ENCODE data around the gene ACTN2. TPM values are rescaled to one million over a fixed set of nuclear protein-coding genes. Genes with fewer than 3 reads are reported as not detected.

The ACTN2 gene
- total RNA-seq, 2 donors from 2014 or later: 0.79 to 2.2 TPM

- H3K4me1 Mint-ChIP-seq: peaks cover 18% of the 10 kb centered on the region
- H3K27me3 ChIP-seq (ENCODE audit: control insufficient read depth, insufficient read depth, low read length, poor library complexity, severe bottlenecking): peaks cover 23% of the 10 kb centered on the region
- no peaks in the 10 kb centered on the region for H3K9me3 Mint-ChIP-seq
- H3K36me3 Mint-ChIP-seq (ENCODE audit: low read depth): no peaks in the 10 kb centered on the region
- peaks cover 28% of the 10 kb centered on the region for H3K27me3 Mint-ChIP-seq (ENCODE audit: insufficient read depth)
- H3K27ac ChIP-seq (ENCODE audit: low read depth, low read length): no peak overlapping the region
- no peaks in the 10 kb centered on the region for H3K9me3 ChIP-seq (ENCODE audit: control insufficient read depth, low read length)
- no peak overlapping the region for H3K4me3 ChIP-seq (ENCODE audit: low read length)
- WGBS, 2 experiments (ENCODE audit: insufficient coverage in 1 of 2, insufficient read length in 1 of 2): 80 to 91% methylated on average over 9 to 10 of the region's 10 CpGs
- H3K27ac Mint-ChIP-seq: no peak overlapping the region
- no peak for TF ChIP-seq CTCF (conservative IDR thresholded peaks at IDR 0.05)
- H3K36me3 ChIP-seq (ENCODE audit: control insufficient read depth, insufficient read depth, low read length): no peaks in the 10 kb centered on the region
- DNase-seq: no peak
- H3K9ac ChIP-seq (ENCODE audit: extremely low read depth, low read length, poor library complexity, severe bottlenecking): no peak overlapping the region
- H3K4me1 ChIP-seq (ENCODE audit: control insufficient read depth, insufficient read depth, low read length): peaks cover 5% of the 10 kb centered on the region
- no peak overlapping the region for H3K4me3 Mint-ChIP-seq
These were observed 6.4 kb downstream of the ACTN2 start for GRCh38 chr1:236692742-236693141.

DNA sequence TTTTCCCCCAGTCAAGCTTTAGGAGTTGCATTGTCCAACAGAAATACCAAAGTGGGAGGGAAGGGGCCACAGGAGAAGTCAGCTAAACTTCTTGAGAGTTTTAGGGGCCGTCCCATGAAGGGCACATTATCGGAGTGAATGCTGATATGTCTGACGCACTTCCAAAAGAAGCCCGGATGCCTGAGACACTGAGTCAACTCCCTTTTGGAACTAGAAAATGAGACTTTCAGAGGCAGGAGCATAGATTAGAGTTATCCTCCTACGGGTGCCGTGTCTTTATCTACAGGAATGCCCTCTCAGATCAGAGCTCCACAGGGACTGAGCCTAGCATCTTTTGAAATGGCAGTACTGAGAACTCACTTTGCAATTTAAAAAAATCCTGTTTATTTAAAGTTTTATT lies 13.1 kb downstream of the ACTN2 start:
- Mint-ChIP-seq H3K9me3 (no peaks in the 10 kb centered on the region), H3K4me1 (peaks cover 1% of the 10 kb centered on the region), H3K36me3 (ENCODE audit: low read depth) (no peaks in the 10 kb centered on the region), H3K4me3 (no peak overlapping the region), H3K27me3 (ENCODE audit: insufficient read depth) (no peaks in the 10 kb centered on the region), H3K27ac (no peak overlapping the region)
- no peaks in the 10 kb centered on the region for H3K27me3 ChIP-seq (ENCODE audit: control insufficient read depth, insufficient read depth, low read length, poor library complexity, severe bottlenecking)
- 83 to 89% methylated on average over 6 of the region's 6 CpGs for WGBS, 2 experiments (ENCODE audit: insufficient coverage in 1 of 2, insufficient read length in 1 of 2)
- DNase-seq: no peak
- H3K9ac ChIP-seq (ENCODE audit: extremely low read depth, low read length, poor library complexity, severe bottlenecking): no peak overlapping the region
- H3K9me3 ChIP-seq (ENCODE audit: control insufficient read depth, low read length): no peaks in the 10 kb centered on the region
- H3K27ac ChIP-seq (ENCODE audit: low read depth, low read length): no peak overlapping the region
- no peak overlapping the region for H3K4me3 ChIP-seq (ENCODE audit: low read length)
- no peaks in the 10 kb centered on the region for H3K4me1 ChIP-seq (ENCODE audit: control insufficient read depth, insufficient read depth, low read length)
- TF ChIP-seq CTCF (conservative IDR thresholded peaks at IDR 0.05): no peak
- H3K36me3 ChIP-seq (ENCODE audit: control insufficient read depth, insufficient read depth, low read length): no peaks in the 10 kb centered on the region

DNA sequence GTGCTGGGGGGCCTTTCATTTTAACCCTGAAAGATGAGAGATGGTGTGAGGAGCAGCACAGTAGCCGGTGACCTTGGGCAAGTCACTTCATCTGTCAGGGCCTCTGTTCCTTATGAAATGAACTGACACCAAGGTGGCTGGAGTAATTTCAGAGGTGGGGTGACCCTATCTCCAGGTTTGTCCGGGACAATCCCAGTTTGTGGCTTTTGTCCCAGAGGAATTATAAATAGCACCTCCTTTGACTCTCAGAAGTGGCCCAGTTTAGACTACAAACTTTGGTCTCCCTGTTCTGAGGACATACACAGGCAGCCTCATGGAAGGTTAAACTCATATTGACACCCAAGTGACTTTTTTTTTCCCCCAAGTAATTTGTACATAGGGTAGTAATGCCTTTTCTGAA lies 14.6 kb downstream of the ACTN2 start:
- Mint-ChIP-seq H3K4me3 (no peak overlapping the region), H3K27me3 (ENCODE audit: insufficient read depth) (no peaks in the 10 kb centered on the region), H3K9me3 (no peaks in the 10 kb centered on the region), H3K36me3 (ENCODE audit: low read depth) (no peaks in the 10 kb centered on the region), H3K4me1 (peaks cover 1% of the 10 kb centered on the region), H3K27ac (no peak overlapping the region)
- H3K9me3 ChIP-seq (ENCODE audit: control insufficient read depth, low read length): no peaks in the 10 kb centered on the region
- whole genome bisulfite sequencing, 2 experiments (ENCODE audit: insufficient coverage in 1 of 2, insufficient read length in 1 of 2): 62 to 75% methylated on average over 2 of the region's 2 CpGs
- no peak overlapping the region for H3K9ac ChIP-seq (ENCODE audit: extremely low read depth, low read length, poor library complexity, severe bottlenecking)
- H3K4me3 ChIP-seq (ENCODE audit: low read length): no peak overlapping the region
- TF ChIP-seq CTCF (conservative IDR thresholded peaks at IDR 0.05): no peak
- H3K36me3 ChIP-seq (ENCODE audit: control insufficient read depth, insufficient read depth, low read length): no peaks in the 10 kb centered on the region
- DNase-seq: no peak
- H3K4me1 ChIP-seq (ENCODE audit: control insufficient read depth, insufficient read depth, low read length): no peaks in the 10 kb centered on the region
- no peaks in the 10 kb centered on the region for H3K27me3 ChIP-seq (ENCODE audit: control insufficient read depth, insufficient read depth, low read length, poor library complexity, severe bottlenecking)
- H3K27ac ChIP-seq (ENCODE audit: low read depth, low read length): no peak overlapping the region
